Renal pelvis (tissue), 12 donors: ENCODE results near the gene MNDA. TPM values are rescaled to one million over a fixed set of nuclear protein-coding genes. Genes with fewer than 3 reads are reported as not detected.

Experiments
- DNase-seq: peaks from one replicate; pipeline ENCODE4 v3.0.0-alpha.2; 2013
- long read RNA-seq, 16 experiments: transcript quantifications; one replicate each; lab custom pipeline, GENCODE V29; 2026
- polyA plus RNA-seq, 3 donors: library from polyadenylated mRNA; unstranded; fragments of 120-200 nt; gene quantifications; one replicate each; pipeline ENCODE4 v1.2.1, GENCODE V29; 2013; ENCODE audit not compliant: insufficient read length in 3 of 3

The MNDA gene
- polyA plus RNA-seq, result 1 to 10 TPM; 2.3 to 4.5 (median 3.8) TPM
- long read RNA-seq, donor 1, result 0 reads
- long read RNA-seq, donor 2, partial matches to known transcripts, result 0 of 1 reads
- long read RNA-seq, donor 2, other reads (novel, unspliced or antisense), result 0 of 1 reads
- long read RNA-seq, donor 3, partial matches to known transcripts, result 0 of 1 reads
- long read RNA-seq, donor 3, other reads (novel, unspliced or antisense), result 0 of 1 reads
- long read RNA-seq, donor 4, partial matches to known transcripts, result 0 of 1 reads
- long read RNA-seq, donor 4, other reads (novel, unspliced or antisense), result 0 of 1 reads
- long read RNA-seq, donor 5, result 0 reads
- long read RNA-seq, donor 6, partial matches to known transcripts, result 0 of 1 reads
- long read RNA-seq, donor 6, other reads (novel, unspliced or antisense), result 0 of 1 reads
- long read RNA-seq, donor 7, partial matches to known transcripts, result 0 of 1 reads
- long read RNA-seq, donor 7, other reads (novel, unspliced or antisense), result 0 of 1 reads
- long read RNA-seq, donor 8, result 0 reads
- long read RNA-seq, donor 9, partial matches to known transcripts, result 0 of 2 reads
- long read RNA-seq, donor 9, other reads (novel, unspliced or antisense), result 0 of 2 reads
- long read RNA-seq, donor 10, partial matches to known transcripts, result 0 of 1 reads
- long read RNA-seq, donor 10, other reads (novel, unspliced or antisense), result 0 of 1 reads
- long read RNA-seq, donor 11, partial matches to known transcripts, result 0 of 1 reads
- long read RNA-seq, donor 11, other reads (novel, unspliced or antisense), result 0 of 1 reads
- long read RNA-seq, donor 12, result 0 reads
- long read RNA-seq, donor 13, result 0 reads
- long read RNA-seq, donor 14, result 0 reads
- long read RNA-seq, donor 15, result 0 reads
- long read RNA-seq, donor 16, result 0 reads

DNA sequence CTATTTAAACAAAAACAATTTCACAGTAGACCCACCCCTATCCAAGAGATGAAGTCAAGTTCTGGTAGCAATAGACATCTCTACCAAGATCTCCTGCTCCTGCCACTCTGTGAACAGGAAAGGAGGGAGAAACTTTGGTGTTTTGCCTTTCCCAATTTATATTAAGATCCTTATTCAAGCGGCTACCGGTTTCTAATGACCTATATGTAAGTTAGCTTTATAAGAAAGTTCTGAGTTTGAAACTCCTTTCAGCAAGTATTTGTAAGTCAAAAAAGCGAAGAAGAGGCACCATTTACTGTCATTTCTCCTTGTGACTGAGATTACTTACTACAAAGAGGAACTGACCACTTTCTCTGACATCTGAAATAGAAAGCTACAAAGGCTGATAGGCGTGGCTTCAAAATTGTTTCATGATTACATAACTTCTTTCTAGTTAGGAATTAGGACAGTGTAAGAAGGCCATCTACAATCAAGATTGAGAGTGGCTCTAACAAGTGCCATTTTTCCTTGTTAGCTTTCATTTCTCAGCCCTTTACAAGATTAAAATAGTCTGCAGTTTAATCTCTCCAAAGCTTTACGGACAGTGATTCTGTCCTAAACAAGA, at the start of gene MNDA:
Gene MNDA (plus strand): TSS at position 448 of the 604 bp plus-strand sequence. CDS start 10,803 bp downstream, outside the sequence.
- no peak for DNase-seq

- DNase-seq, result no peak
Measured at GRCh38 chr1:158793604-158794003, 37.5 kb upstream of the MNDA start.

DNA sequence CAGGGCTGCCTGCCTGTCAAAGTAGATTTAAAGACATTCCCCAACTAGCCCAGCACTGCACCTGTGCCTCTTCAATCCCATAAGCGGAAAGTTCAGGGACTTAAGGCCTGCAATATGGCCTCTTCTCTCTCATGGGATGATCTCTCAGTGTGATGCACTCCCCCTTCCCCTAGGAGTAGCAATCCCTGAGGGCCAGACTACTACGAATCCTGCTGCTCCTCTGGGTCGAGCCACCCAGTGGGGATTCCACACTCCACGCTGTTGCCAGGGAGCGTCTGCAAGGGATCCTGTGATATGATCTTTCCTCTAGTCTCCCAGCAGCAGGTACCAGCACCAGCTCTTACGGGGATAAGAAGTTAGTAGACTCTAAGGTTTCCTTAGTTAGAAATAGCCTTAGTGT, 36.9 kb upstream of the MNDA start:
- DNase-seq, result no peak

DNA sequence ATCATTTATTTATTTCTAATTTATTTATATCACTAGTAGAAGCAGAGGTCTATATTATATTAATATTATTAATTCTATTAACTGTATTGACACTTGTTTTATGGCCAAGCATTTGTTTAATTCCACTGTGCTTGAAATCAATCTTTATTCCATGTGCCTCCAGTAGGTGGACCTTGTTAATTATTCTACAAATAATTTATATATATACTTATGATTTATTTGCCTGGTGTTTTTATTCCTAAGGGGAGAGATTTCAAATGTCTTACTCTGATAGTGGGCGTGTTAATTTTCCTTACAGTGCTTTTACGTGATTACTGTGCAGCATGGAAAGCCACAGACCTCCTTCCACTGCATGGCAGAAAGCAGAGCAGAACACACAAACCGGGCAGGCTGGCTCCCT, 32.6 kb upstream of the MNDA start:
- no peak for DNase-seq

DNA sequence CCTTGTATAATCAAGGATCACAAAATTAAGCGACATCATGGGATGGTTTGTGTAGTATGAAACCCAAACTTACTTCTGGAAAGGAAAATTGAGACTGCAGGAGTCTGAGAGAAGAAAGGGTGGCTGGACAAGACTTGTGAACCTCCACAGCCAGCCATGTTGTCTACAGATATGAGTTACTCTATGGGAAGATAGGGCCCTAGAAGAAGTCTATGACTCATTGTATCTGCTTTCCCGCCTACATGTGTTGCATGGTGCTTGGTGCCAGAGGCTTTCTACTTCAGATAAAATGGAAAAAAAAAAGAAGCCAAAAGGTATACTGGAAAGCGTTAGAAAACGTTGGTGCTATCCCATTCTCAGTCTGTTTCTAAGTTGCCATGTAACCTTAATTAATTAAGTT, 31.5 kb upstream of the MNDA start:
- DNase-seq, result no peak

GRCh38 chr1:158800526-158800925, 30.6 kb upstream of the MNDA start:
- no peak for DNase-seq

DNA sequence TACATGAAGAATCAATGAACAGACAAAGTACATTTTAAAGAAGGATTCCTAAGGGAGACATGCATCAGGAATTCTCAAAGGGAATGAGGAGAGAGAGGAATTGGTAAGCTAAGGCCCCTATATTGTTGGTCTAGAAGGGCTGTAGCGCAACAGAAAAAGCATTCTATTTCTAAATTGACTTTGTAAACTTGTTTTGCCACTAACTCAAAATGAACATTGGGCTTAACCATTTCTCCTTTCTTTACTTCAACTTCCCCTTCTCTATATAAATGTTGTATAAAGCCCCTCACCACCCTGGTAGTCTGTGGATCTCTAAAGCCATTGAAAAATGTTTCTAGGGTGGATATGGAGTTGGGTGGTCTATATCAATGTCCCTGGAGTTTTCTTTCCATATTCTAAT, 29.8 kb upstream of the MNDA start:
- no peak for DNase-seq

DNA sequence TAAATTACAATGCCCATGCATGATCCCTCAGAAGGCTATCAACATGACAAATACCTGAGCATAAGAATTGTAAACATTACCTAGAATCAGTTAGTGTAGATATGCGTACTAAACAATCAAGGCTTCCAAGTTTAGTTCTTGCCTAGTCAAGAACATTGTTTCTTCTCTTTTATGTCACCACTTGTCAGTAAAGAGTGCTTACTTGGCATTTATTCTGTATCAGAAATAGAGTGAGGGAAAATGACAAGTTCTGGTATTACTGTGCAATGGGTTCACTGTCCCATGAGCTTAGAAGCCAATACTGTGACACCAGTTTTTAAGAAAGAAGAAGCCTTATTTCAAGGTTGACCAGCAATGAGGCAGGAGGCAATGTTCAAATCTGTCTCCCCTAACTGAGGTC, 27.5 kb upstream of the MNDA start:
- DNase-seq, result no peak

- DNase-seq, result no peak
Measured at GRCh38 chr1:158806916-158807536, 24.1 kb upstream of the MNDA start.

GRCh38 chr1:158809256-158809655, 21.9 kb upstream of the MNDA start:
- no peak for DNase-seq

DNA sequence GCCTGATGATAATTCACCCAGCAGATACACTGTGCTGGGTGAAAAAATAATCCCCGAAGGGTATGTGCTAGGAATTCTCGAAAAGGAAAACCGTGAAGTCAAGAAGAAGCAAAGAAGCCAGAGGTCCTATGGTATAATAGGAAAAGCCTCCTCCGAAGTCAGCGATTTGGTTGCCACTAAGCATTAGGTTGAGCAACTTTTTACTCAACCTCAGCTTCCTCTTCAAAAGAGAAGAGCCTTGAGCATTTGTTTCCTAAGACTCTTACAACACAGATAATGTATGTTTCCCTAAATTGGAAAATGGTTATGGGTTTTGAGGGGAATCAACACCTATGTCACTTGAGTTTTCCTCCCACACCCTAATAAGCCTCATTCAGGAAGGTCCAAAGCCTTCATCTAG, 21.3 kb upstream of the MNDA start:
- no peak for DNase-seq

GRCh38 chr1:158810311-158810710, 20.8 kb upstream of the MNDA start:
- no peak for DNase-seq

- no peak for DNase-seq
Measured at GRCh38 chr1:158812336-158812735, 18.8 kb upstream of the MNDA start.

DNA sequence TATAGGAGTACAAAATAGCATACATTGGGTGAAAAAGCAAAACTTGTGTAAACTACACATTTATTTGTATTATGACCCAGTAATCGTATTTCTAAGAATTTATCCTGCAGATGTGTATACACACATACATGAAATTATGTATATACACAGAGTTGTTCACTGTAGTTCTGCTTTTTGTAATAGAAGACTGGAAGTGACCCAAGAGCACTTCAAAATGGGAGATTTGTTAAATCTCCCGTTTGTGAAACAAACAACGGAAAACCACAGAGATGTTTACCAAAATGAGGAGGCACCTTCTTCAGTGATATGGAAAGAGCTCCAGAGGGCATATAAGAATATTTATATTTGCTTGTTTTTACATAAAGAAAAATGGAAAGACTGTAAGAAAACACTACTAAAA, 18.0 kb upstream of the MNDA start:
- no peak for DNase-seq

DNA sequence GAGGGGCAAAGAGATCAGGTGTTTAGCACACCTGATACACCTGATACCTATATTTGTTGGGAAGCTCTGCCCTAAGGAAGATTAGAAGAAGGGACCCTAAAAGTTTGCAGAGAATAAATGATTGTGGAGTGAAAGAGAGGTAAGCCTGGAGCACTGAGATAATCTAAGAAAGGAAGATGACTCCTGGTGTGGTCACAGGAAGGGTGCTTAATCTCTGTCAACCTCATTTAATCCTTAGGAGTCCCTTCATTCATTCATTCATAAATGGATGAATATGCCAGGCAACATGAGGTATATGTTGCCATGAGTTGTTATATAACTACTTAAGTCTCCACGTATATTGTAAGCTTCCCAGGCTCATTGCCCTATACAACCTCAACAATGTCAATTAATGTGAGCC, 16.2 kb upstream of the MNDA start:
- no peak for DNase-seq

DNA sequence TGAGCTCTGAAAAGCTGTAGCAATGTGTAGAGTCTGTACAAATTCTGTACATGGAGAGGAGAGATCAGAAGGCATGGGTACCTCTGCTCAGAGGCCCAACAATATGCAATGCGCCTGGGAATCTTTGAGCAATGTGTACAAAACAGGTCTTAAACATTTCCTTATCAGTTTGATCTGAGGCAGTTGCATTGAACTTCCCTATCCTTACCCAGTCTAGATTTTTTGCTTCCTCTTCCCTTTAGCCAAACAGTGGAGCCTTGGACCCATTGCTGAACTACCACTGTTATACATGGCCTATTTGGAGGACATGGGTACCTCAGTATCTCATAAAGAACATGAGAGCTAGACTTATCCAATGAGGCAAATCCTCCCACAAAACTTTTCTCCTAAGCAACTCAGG, 12.6 kb upstream of the MNDA start:
- DNase-seq, result no peak

DNA sequence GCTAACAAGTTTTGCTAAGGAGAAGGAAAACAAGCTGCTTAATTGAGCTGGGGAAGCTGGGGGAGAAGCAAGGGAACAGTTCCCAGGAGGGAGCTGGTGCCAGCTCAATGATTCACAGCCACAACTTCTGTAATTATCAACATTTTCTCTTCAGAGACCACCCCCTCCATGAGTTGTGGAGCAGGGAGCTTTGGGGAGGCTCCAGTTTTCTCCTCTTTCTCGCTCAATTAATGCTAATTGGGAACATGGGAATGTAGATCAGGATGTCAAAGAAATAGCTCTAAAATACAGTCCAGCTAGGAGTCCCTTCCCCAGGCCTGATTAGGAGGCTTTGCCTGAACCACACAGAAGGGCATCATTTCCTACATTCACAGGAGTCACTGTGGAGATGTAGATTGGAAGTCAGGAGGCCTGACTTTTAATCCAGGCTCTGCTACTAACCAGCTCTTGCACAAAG, 12.1 kb upstream of the MNDA start:
- DNase-seq, result peak; percentile 0

DNA sequence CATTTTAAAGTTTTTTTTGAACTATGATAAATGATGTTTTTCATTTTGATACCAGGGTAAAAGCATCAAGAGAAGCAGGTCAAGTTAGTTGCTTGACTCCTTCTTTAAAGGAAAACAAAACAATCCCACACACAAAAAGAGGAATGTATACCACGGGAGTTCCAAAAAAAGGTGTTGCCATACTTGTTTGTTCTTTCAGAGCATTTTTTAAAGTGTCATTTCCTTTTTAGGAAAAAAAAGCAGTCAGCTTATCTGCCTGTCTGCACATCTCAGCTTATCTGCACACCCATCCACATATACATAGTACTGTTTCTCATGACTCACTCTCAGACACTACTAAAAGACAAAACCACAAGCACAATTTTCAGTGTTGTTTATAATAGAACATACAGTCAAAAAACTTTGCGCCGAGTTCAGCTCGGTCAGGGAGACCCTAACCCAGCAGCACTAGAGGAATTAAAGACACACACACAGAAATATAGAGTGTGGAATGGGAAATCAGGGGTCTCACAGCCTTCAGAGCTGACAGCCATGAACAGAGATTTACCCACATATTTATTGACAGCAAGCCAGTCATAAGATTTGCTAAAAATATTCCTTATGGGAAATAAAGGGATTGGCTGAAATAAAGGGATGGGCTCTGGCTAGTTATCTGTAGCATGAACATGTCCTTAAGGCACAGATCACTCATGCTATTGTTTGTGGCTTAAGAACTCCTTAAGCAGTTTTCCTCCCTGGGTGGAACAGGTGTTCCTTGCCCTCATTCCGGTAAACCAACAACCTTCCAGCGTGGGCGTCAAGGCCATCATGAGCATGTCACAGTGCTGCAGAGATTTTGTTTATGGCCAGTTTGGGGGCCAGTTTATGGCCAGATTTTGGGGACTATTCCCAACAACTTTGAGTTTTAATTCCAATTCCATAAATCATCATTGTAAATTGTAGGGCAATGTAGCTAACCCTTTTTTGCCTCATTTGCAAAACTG, 11.4 kb upstream of the MNDA start:
- no peak for DNase-seq

GRCh38 chr1:158821723-158822122, 9.4 kb upstream of the MNDA start:
- DNase-seq, result no peak

DNA sequence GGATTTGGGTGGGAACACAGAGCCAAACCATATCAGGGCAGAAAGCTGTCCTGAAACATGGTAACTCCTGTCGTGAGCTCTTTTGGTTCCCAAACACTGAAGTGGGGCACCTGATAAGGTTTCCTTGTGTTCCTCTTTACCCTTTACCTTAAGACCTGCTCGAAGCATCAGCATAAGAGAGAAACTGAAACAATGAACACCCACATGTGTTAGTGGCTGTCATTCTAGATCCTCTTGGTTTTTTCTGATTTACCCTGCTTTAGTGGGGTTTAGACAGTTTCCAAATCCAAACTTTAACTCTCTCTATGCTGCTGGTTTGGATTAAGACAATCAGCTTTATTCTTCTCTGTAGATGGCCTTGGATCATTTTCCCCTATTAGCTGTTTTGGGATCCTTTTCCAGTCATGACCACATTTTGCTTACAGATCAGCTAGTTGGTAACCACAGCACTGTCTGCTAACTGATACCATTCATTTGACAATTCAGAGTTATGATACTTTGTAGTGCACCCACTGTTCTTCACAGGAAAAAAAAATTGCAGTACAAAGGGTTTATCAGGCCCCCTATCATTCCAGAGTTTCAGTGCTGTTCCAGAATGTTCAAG, 975 bp upstream of the MNDA start:
- DNase-seq, result no peak
